ENCODE data around the gene TFRC. TPM values are rescaled to one million over a fixed set of nuclear protein-coding genes. Genes with fewer than 3 reads are reported as not detected.
"Not testable (repeated sequence)": the region's sequence is repeated elsewhere in the genome, so short reads cannot be mapped to it uniquely, and the experiment has no call there.

TFRC gene
- total RNA-seq, 1 experiment from 2014 or later = 261 TPM

DNA sequence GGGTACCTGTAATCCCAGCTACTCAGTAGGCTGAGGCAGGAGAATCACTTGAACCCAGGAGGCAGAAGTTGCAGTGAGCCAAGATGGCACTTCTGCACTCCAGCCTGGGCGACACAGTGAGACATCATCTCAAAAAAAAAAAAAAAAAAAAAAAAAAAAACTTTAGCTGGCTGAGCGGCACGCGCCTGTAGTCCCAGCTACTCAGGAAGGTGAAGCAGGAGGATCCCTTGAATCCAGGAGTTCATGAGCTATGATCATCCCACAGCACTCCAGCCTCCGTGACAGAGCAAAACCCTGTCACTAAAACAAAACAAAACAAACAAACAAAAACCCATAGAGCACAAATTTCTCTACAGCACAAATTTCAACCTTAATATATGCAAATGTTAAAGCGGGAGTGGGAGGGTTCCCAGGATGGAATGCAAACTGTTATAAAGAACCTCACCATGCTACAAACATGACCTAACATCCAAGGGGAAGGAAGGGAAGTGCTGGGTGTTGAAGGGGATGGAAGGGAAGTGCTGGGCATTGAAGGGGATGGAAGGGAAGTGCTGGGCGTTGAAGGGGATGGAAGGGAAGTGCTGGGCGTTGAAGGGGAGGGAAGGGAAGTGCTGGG lies 16.6 kb upstream of the TFRC start:
- H3K4me3 ChIP-seq (replicated peaks in 1 of 2; ENCODE audit: low read depth in 1 of 2, low read length in 2 of 2); H3K79me2 ChIP-seq (ENCODE audit: insufficient read depth, low read length); H3K9ac ChIP-seq (ENCODE audit: low read length); H3K36me3 ChIP-seq (ENCODE audit: control insufficient read depth in 1 of 2, insufficient read depth in 2 of 2, low read length in 2 of 2); CTCF ChIA-PET; H3K4me2 ChIP-seq (ENCODE audit: low read length); H2AFZ ChIP-seq (ENCODE audit: low read depth, low read length, poor library complexity, severe bottlenecking); BruUV-seq (replicated peaks); RAD21 ChIA-PET (ENCODE audit: low non-redundant PET in 1 of 2, low total read pairs in 2 of 2, uncharacterized antibody in 2 of 2, unreplicated experiment in 2 of 2); intact Hi-C loops (cut with micrococcal nuclease); H3K27me3 ChIP-seq (ENCODE audit: insufficient read depth, low read length); H3K9me3 ChIP-seq (ENCODE audit: control insufficient read depth in 1 of 2, insufficient read depth in 1 of 2, low read depth in 1 of 2, low read length in 2 of 2); H3K4me1 ChIP-seq (ENCODE audit: control insufficient read depth in 1 of 2, insufficient read depth in 2 of 2, low read length in 2 of 2); POLR2A ChIA-PET; H3K27ac ChIP-seq (ENCODE audit: low read depth, low read length); ATAC-seq; H4K20me1 ChIP-seq (ENCODE audit: insufficient read depth); H3K9me2 ChIP-seq (ENCODE audit: insufficient read depth); DNase-seq (ENCODE audit: low read depth, low spot score): not testable (repeated sequence)

DNA sequence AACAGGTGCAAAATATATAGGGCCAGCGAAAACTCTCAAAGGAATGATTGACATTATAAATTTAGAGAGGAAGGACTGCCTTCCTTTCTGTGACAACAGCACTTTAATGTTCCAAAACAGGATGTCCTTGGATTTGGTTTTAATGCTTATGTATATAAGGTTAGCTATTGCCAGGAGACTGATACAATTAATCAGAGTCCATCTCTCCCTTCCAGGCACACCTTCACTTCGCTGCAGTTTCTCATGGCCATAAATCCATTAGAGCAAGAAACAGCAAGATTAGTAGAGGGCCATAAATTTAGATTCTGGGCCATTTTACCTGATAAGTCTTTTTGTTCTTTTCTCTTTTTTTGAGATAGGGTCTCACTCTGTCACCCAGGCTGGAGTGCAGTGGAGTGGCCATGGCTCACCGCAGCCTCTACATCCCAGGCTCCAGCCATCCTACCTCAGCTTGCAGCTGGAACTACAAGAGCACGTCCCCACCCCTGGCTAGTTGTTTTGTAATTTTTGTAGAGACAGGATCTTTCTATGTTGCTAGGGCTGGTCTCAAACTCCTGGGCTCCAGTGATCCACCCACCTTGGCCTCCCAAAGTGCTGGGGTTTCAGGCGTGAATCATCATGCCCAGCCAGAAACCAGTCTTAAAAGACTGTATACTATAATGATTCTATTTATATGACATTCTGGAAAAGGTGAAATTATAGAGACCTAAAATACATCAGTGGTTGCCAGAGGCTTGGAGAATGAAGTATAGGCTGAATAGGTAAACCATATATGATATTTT lies 15.7 kb upstream of the TFRC start:
- H3K27ac ChIP-seq (ENCODE audit: low read depth, low read length) = no peak overlapping the region
- H3K4me3 ChIP-seq (replicated peaks in 1 of 2; ENCODE audit: low read depth in 1 of 2, low read length in 2 of 2) = no peak overlapping the region
- ChIA-PET POLR2A (no interaction called here), CTCF (no interaction called here), RAD21 (ENCODE audit: low non-redundant PET in 1 of 2, low total read pairs in 2 of 2, uncharacterized antibody in 2 of 2, unreplicated experiment in 2 of 2) (no interaction called here)
- no peaks in the 10 kb centered on the region for H4K20me1 ChIP-seq (ENCODE audit: insufficient read depth)
- no peaks in the 10 kb centered on the region for H3K9me3 ChIP-seq (ENCODE audit: control insufficient read depth in 1 of 2, insufficient read depth in 1 of 2, low read depth in 1 of 2, low read length in 2 of 2)
- H3K36me3 ChIP-seq (ENCODE audit: control insufficient read depth in 1 of 2, insufficient read depth in 2 of 2, low read length in 2 of 2) = no peaks in the 10 kb centered on the region
- no peaks in the 10 kb centered on the region for H3K9me2 ChIP-seq (ENCODE audit: insufficient read depth)
- intact Hi-C loops (cut with micrococcal nuclease) = no loop called here
- DNase-seq (ENCODE audit: low read depth, low spot score) (no peak), ATAC-seq (no peak)
- BruUV-seq (replicated peaks) = no TSS peak
- no peak overlapping the region for H2AFZ ChIP-seq (ENCODE audit: low read depth, low read length, poor library complexity, severe bottlenecking)
- H3K27me3 ChIP-seq (ENCODE audit: insufficient read depth, low read length) = no peaks in the 10 kb centered on the region
- no peak overlapping the region for H3K9ac ChIP-seq (ENCODE audit: low read length)
- H3K79me2 ChIP-seq (ENCODE audit: insufficient read depth, low read length) = no peaks in the 10 kb centered on the region
- no peak overlapping the region for H3K4me2 ChIP-seq (ENCODE audit: low read length)
- no peaks in the 10 kb centered on the region for H3K4me1 ChIP-seq (ENCODE audit: control insufficient read depth in 1 of 2, insufficient read depth in 2 of 2, low read length in 2 of 2)
- TF ChIP-seq YY1 (IDR thresholded peaks at IDR 0.05; ENCODE audit: extremely low read depth, insufficient replicate concordance, low read depth, low read length) (no peak), ELF1 (IDR thresholded peaks at IDR 0.05; ENCODE audit: borderline replicate concordance, low read depth) (no peak), EZH2phosphoT487 (IDR thresholded peaks at IDR 0.05; ENCODE audit: borderline replicate concordance) (no peak), CBX3 (IDR thresholded peaks at IDR 0.05; ENCODE audit: low read depth) (no peak), POLR2AphosphoS5 (IDR thresholded peaks at IDR 0.05; ENCODE audit: low read depth, low read length) (no peak)
- TF ChIP-seq, protein P1, sequence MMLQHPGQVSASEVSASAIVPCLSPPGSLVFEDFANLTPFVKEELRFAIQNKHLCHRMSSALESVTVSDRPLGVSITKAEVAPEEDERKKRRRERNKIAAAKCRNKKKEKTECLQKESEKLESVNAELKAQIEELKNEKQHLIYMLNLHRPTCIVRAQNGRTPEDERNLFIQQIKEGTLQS (IDR thresholded peaks at IDR 0.05) = no peak
- TF ChIP-seq, protein P2, sequence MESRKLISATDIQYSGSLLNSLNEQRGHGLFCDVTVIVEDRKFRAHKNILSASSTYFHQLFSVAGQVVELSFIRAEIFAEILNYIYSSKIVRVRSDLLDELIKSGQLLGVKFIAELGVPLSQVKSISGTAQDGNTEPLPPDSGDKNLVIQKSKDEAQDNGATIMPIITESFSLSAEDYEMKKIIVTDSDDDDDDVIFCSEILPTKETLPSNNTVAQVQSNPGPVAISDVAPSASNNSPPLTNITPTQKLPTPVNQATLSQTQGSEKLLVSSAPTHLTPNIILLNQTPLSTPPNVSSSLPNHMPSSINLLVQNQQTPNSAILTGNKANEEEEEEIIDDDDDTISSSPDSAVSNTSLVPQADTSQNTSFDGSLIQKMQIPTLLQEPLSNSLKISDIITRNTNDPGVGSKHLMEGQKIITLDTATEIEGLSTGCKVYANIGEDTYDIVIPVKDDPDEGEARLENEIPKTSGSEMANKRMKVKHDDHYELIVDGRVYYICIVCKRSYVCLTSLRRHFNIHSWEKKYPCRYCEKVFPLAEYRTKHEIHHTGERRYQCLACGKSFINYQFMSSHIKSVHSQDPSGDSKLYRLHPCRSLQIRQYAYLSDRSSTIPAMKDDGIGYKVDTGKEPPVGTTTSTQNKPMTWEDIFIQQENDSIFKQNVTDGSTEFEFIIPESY (IDR thresholded peaks at IDR 0.05; ENCODE audit: extremely low read depth, insufficient replicate concordance, low read length) = no peak
- TF ChIP-seq, protein P3, sequence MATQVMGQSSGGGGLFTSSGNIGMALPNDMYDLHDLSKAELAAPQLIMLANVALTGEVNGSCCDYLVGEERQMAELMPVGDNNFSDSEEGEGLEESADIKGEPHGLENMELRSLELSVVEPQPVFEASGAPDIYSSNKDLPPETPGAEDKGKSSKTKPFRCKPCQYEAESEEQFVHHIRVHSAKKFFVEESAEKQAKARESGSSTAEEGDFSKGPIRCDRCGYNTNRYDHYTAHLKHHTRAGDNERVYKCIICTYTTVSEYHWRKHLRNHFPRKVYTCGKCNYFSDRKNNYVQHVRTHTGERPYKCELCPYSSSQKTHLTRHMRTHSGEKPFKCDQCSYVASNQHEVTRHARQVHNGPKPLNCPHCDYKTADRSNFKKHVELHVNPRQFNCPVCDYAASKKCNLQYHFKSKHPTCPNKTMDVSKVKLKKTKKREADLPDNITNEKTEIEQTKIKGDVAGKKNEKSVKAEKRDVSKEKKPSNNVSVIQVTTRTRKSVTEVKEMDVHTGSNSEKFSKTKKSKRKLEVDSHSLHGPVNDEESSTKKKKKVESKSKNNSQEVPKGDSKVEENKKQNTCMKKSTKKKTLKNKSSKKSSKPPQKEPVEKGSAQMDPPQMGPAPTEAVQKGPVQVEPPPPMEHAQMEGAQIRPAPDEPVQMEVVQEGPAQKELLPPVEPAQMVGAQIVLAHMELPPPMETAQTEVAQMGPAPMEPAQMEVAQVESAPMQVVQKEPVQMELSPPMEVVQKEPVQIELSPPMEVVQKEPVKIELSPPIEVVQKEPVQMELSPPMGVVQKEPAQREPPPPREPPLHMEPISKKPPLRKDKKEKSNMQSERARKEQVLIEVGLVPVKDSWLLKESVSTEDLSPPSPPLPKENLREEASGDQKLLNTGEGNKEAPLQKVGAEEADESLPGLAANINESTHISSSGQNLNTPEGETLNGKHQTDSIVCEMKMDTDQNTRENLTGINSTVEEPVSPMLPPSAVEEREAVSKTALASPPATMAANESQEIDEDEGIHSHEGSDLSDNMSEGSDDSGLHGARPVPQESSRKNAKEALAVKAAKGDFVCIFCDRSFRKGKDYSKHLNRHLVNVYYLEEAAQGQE (IDR thresholded peaks at IDR 0.05; ENCODE audit: low read depth) = no peak
- TF ChIP-seq, protein P4, sequence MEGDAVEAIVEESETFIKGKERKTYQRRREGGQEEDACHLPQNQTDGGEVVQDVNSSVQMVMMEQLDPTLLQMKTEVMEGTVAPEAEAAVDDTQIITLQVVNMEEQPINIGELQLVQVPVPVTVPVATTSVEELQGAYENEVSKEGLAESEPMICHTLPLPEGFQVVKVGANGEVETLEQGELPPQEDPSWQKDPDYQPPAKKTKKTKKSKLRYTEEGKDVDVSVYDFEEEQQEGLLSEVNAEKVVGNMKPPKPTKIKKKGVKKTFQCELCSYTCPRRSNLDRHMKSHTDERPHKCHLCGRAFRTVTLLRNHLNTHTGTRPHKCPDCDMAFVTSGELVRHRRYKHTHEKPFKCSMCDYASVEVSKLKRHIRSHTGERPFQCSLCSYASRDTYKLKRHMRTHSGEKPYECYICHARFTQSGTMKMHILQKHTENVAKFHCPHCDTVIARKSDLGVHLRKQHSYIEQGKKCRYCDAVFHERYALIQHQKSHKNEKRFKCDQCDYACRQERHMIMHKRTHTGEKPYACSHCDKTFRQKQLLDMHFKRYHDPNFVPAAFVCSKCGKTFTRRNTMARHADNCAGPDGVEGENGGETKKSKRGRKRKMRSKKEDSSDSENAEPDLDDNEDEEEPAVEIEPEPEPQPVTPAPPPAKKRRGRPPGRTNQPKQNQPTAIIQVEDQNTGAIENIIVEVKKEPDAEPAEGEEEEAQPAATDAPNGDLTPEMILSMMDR (IDR thresholded peaks at IDR 0.05 in 2 of 3, conservative IDR thresholded peaks at IDR 0.05 in 1 of 3; ENCODE audit: borderline replicate concordance in 1 of 3, insufficient read depth in 1 of 3, low read depth in 2 of 3, low read length in 2 of 3) = no peak
